ENCODE data around the gene NAB1. TPM values are rescaled to one million over a fixed set of nuclear protein-coding genes. Genes with fewer than 3 reads are reported as not detected.
A peak's percentile ranks its signal among the peaks of the same experiment; 100 is the strongest.

The NAB1 gene
- total and polyA plus RNA-seq, 4 donors: 35.8 to 88.1 (median 56.5) TPM

DNA sequence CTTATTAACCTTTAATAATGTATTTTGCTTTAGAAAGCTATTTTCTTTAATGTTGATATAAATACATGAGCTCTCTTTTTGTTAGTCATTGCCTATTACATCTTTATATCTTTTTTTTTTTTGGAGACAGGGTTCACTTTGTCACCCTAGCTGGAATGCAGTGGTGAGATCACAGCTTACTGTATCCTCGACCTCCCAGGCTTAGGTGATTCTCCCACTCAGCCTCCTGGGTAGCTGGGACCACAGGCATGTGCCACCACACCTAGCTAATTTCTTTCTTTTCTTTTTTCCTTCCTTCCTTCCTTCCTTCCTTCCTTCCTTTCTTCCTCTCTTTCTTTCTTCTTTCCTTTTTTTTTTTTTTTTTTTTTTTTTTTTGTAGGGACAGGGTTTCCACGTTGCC, 15.4 kb downstream of the NAB1 start:
- Histone ChIP-seq H3K27ac (ENCODE audit: low read depth, low read length) (no peak overlapping the region), H3K27me3 (ENCODE audit: control insufficient read depth, insufficient read depth, low read length) (no peaks in the 10 kb centered on the region), H3K36me3 (ENCODE audit: control insufficient read depth, insufficient read depth, low read length) (peaks cover 5% of the 10 kb centered on the region), H3K4me1 (ENCODE audit: control insufficient read depth, insufficient read depth, low read length) (no peaks in the 10 kb centered on the region), H3K4me3 (ENCODE audit: low read depth, low read length) (no peak overlapping the region), H3K9me3 (ENCODE audit: control insufficient read depth, insufficient read depth, low read length) (no peaks in the 10 kb centered on the region)
- DNase-seq (ENCODE audit: low read depth in 4 of 6, low spot score in 6 of 6): no peak
- WGBS (ENCODE audit: insufficient coverage): 83% methylated on average over 1 of the region's 2 CpGs

DNA sequence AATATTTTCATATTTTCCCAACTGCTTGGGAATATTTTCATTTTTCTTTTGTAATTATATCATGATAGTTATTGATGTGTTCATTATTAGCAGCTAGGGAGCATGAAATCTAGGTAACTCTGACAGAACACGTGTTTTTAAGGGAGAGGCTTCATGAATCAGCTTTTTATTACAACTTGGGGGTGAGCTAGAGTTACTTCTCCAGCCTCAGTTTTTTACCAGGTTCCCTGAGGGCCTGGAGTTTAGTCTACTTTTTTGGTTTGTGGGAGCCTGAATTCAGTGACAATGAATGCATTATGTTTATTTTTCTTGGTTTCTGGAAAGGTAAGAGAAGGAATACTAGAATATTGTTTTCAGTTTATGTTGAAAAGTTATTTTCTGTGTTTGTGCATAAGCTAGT, 18.0 kb downstream of the NAB1 start:
- no peaks in the 10 kb centered on the region for H3K27me3 ChIP-seq (ENCODE audit: control insufficient read depth, insufficient read depth, low read length)
- DNase-seq (ENCODE audit: low read depth in 4 of 6, low spot score in 6 of 6): no peak
- peaks cover 2% of the 10 kb centered on the region for H3K36me3 ChIP-seq (ENCODE audit: control insufficient read depth, insufficient read depth, low read length)
- no peak overlapping the region for H3K4me3 ChIP-seq (ENCODE audit: low read depth, low read length)
- 44% methylated on average over 1 of the region's 1 CpG for WGBS (ENCODE audit: insufficient coverage)
- no peaks in the 10 kb centered on the region for H3K9me3 ChIP-seq (ENCODE audit: control insufficient read depth, insufficient read depth, low read length)
- H3K27ac ChIP-seq (ENCODE audit: low read depth, low read length): no peak overlapping the region
- no peaks in the 10 kb centered on the region for H3K4me1 ChIP-seq (ENCODE audit: control insufficient read depth, insufficient read depth, low read length)

DNA sequence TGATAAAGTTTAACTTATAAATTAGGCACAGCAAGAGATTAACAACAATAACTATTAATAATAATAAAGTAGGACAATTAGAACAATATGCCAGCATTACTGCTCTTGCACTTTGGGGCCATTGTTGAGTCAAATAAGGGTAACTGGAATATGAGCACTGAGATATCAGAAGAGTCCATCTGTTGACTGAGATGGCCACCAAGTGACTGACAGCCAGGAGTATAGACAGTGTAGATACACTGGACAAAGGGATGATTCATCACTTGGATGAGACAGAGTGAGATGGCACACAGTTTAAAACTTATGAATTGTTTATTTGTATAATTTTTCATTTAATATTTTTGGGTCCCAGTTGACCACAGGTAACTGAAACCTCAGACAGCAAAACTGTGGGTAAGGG, 20.0 kb downstream of the NAB1 start:
- H3K4me1 ChIP-seq (ENCODE audit: control insufficient read depth, insufficient read depth, low read length): no peaks in the 10 kb centered on the region
- no peaks in the 10 kb centered on the region for H3K9me3 ChIP-seq (ENCODE audit: control insufficient read depth, insufficient read depth, low read length)
- H3K27ac ChIP-seq (ENCODE audit: low read depth, low read length): no peak overlapping the region
- no peak for DNase-seq (ENCODE audit: low read depth in 4 of 6, low spot score in 6 of 6)
- no peaks in the 10 kb centered on the region for H3K27me3 ChIP-seq (ENCODE audit: control insufficient read depth, insufficient read depth, low read length)
- peaks cover 2% of the 10 kb centered on the region for H3K36me3 ChIP-seq (ENCODE audit: control insufficient read depth, insufficient read depth, low read length)
- H3K4me3 ChIP-seq (ENCODE audit: low read depth, low read length): no peak overlapping the region

DNA sequence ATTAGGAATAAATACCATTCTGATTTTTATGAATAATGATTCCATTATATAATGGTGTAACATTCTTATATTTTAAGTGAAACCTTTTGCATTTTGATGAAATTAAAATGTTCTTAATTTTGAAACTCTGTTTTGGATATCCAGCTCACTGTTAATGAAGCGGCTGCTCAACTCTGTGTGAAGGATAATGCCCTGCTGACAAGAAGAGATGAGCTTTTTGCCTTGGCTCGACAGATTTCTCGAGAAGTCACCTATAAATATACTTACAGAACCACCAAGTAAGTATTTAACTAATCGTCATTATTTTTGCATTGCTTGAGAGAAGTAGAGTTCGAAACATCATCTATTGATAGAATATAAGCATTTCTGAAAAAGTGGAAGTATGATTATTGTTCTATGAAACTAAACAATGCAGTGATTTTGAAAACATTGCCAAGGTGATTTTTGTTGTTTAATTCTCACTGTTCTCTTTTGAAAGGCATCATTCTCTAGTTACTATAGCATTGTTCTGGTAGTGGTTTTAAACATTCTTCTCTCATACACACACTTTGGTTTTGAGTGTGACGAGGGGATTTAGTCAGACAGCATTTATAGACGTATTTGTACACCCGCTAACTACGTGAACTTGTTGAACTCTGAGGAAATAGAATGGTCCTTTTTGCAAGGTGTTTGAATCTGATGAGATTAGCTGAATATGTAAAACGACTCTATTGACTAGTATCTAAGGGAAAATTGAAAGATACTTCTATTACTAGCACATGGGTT, 21.5 kb downstream of the NAB1 start:
- H3K27ac ChIP-seq (ENCODE audit: low read depth, low read length): no peak overlapping the region

DNA sequence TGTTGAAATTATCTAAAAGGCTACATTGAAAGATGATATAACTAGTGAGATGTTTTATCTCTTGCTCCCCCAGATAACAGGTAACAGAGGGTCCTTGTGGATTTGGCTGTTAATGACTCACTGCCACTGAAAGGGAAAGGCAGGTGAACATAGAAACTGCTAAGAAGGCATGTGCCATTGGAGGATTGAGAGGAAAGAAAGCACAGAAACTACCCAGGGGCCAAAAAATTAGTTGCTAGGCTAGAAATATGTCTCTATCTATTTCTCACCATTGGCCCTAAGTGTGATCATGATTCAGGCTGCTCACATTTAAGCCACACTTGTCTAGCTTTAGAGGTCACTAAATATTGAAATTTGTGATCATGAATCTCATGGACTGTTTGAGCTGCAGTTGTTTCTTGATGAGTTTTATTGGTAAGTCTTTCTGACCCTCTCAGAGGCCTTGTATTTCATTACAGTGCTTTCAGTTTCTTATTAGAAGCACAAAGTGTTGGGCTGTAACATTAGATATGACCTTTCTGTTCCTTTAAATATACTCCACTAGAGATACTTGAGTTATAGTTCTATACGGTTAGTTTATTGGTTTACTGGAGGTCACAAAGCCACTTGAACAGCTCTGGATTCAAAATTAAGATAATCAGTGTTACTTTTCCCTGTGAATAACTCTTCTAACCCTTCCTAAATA, 26.2 kb downstream of the NAB1 start:
- Histone ChIP-seq H3K9me3 (ENCODE audit: control insufficient read depth, insufficient read depth, low read length) (no peaks in the 10 kb centered on the region), H3K4me3 (ENCODE audit: low read depth, low read length) (no peak overlapping the region), H3K36me3 (ENCODE audit: control insufficient read depth, insufficient read depth, low read length) (no peaks in the 10 kb centered on the region), H3K27me3 (ENCODE audit: control insufficient read depth, insufficient read depth, low read length) (no peaks in the 10 kb centered on the region), H3K4me1 (ENCODE audit: control insufficient read depth, insufficient read depth, low read length) (no peaks in the 10 kb centered on the region), H3K27ac (ENCODE audit: low read depth, low read length) (no peak overlapping the region)
- WGBS (ENCODE audit: insufficient coverage): no CpG with 5 or more reads among the region's 1 CpG
- no peak for DNase-seq (ENCODE audit: low read depth in 4 of 6, low spot score in 6 of 6)

More for the DNA sequence above, 21.5 kb downstream of the NAB1 start:
- Histone ChIP-seq H3K27me3 (ENCODE audit: control insufficient read depth, insufficient read depth, low read length) (no peaks in the 10 kb centered on the region), H3K4me3 (ENCODE audit: low read depth, low read length) (no peak overlapping the region), H3K36me3 (ENCODE audit: control insufficient read depth, insufficient read depth, low read length) (no peaks in the 10 kb centered on the region), H3K4me1 (ENCODE audit: control insufficient read depth, insufficient read depth, low read length) (no peaks in the 10 kb centered on the region), H3K9me3 (ENCODE audit: control insufficient read depth, insufficient read depth, low read length) (no peaks in the 10 kb centered on the region)
- WGBS (ENCODE audit: insufficient coverage): no CpG with 5 or more reads among the region's 10 CpGs
- no peak for DNase-seq (ENCODE audit: low read depth in 4 of 6, low spot score in 6 of 6)

DNA sequence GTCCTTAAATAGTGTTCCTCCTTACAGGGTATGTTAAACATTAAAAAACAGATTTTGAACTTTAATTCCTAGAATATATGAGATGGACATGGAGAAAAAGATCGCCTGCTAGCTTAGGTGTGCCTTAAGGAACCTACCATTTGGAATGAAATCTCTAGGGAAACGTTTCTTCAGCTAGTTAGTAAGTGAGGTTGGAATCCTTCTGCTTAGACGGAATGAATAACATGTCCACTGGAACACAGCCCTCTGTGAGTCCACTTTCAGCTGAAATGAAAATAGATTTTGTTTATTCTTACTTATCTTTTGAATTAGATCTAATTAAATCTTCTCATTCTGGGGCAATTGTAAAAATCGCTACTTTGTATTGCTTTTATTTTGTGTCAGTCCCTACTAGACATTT, 28.4 kb downstream of the NAB1 start:
- Histone ChIP-seq H3K27me3 (ENCODE audit: control insufficient read depth, insufficient read depth, low read length) (no peaks in the 10 kb centered on the region), H3K4me3 (ENCODE audit: low read depth, low read length) (no peak overlapping the region), H3K9me3 (ENCODE audit: control insufficient read depth, insufficient read depth, low read length) (no peaks in the 10 kb centered on the region), H3K4me1 (ENCODE audit: control insufficient read depth, insufficient read depth, low read length) (no peaks in the 10 kb centered on the region), H3K27ac (ENCODE audit: low read depth, low read length) (peak overlapping the region; percentile 12), H3K36me3 (ENCODE audit: control insufficient read depth, insufficient read depth, low read length) (no peaks in the 10 kb centered on the region)
- no peak for DNase-seq (ENCODE audit: low read depth in 4 of 6, low spot score in 6 of 6)
- no CpG with 5 or more reads among the region's 4 CpGs for WGBS (ENCODE audit: insufficient coverage)

DNA sequence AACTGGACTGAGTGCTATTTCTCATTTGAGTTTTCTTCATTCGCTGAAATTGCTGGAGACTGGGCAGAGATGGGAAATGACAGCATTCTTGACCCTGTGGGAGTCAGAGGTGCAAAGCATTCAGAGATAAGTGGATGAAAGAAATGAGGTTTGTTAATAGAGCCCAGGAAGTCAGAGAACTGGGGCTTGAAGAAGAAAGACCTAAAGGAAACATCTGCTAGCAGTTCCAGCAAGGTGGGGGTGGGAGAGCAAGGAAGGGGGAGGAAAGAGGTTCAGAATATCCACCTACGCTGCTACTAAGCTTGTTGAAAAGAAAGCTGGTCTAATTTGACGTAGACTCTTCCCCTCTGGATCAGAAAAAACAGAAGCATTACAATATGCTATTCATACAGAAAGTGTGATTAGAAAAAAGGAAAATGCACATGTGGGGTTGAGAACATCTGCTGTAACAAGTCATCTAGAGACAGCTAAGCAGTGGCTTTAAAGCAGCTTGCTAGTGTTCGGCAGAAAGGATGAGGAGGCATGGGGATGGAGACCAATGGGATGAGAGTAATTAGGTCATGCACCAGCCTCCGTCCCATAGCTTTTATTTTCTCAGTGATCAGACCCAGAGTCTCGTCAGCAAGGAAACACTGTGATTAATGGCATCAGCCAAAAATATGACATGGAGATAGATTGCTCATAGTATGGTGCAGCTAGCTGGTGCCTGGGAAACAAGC, 29.7 kb downstream of the NAB1 start:
- Histone ChIP-seq H3K27me3 (ENCODE audit: control insufficient read depth, insufficient read depth, low read length) (no peaks in the 10 kb centered on the region), H3K36me3 (ENCODE audit: control insufficient read depth, insufficient read depth, low read length) (no peaks in the 10 kb centered on the region), H3K27ac (ENCODE audit: low read depth, low read length) (peak overlapping the region; percentile 50), H3K4me1 (ENCODE audit: control insufficient read depth, insufficient read depth, low read length) (no peaks in the 10 kb centered on the region), H3K9me3 (ENCODE audit: control insufficient read depth, insufficient read depth, low read length) (no peaks in the 10 kb centered on the region), H3K4me3 (ENCODE audit: low read depth, low read length) (no peak overlapping the region)
- WGBS (ENCODE audit: insufficient coverage): 43% methylated on average over 3 of the region's 6 CpGs
- DNase-seq (ENCODE audit: low read depth in 4 of 6, low spot score in 6 of 6): peak in 1 of 6 donors; percentile 67

DNA sequence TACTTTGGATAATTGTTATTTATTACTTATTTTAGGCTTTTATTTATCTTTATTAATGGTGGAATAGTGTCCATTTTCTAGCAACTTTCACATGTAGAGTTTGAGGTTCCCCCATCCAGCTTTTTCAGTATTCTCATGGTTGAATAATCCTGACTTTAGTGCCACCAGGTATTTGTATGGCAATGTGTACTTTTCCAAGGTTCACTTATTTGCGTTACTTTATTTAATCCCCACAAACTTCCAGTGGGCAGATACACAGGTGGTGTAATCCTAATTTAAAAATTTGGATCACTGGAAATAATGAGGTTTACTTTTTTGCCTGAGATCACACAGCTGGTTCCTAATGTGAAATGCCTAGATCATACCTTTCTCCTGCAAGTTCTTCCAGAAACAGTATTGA, 30.5 kb downstream of the NAB1 start:
- no peak for DNase-seq (ENCODE audit: low read depth in 4 of 6, low spot score in 6 of 6)
- no peaks in the 10 kb centered on the region for H3K27me3 ChIP-seq (ENCODE audit: control insufficient read depth, insufficient read depth, low read length)
- no peaks in the 10 kb centered on the region for H3K36me3 ChIP-seq (ENCODE audit: control insufficient read depth, insufficient read depth, low read length)
- no peak overlapping the region for H3K27ac ChIP-seq (ENCODE audit: low read depth, low read length)
- WGBS (ENCODE audit: insufficient coverage): no CpG with 5 or more reads among the region's 1 CpG
- H3K4me1 ChIP-seq (ENCODE audit: control insufficient read depth, insufficient read depth, low read length): no peaks in the 10 kb centered on the region
- H3K4me3 ChIP-seq (ENCODE audit: low read depth, low read length): no peak overlapping the region
- no peaks in the 10 kb centered on the region for H3K9me3 ChIP-seq (ENCODE audit: control insufficient read depth, insufficient read depth, low read length)

DNA sequence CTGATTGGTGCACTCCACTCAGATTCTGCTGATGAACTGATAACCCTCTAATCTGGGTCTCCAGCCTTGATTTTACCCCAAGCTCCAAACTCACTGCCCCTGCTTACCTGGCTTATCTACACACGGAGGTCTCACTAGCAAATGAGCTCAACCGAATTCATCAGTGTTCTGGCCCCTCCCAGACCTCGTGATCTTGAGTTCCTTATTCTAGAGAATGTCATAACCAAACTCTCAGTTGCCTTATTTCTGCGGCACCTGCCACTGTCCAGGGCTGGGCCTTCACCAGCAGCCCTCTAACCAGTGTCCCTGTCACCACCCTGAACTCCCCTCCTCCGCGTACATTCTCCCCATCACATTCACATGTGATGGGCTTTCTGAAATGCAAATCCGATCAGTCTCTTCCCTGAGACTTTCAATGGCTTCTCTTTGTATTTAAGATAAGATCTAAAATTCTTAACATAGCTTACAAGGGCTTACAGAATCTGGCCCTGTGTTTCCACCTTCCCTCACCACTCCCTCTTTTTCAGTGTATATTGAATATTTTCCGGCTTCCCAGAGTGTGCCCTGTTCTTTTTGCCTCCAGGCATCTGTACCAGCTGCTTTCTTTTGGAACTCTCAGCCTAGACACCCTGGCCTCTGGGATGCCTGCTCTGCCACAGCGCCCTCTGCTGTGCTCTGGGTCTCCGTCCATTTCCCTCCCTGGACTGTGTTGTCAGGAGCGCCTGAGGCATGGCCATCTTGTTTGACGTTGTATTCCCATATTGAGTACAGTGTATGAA, 31.1 kb downstream of the NAB1 start:
- Histone ChIP-seq H3K36me3 (ENCODE audit: control insufficient read depth, insufficient read depth, low read length) (no peaks in the 10 kb centered on the region), H3K9me3 (ENCODE audit: control insufficient read depth, insufficient read depth, low read length) (no peaks in the 10 kb centered on the region), H3K4me1 (ENCODE audit: control insufficient read depth, insufficient read depth, low read length) (no peaks in the 10 kb centered on the region), H3K4me3 (ENCODE audit: low read depth, low read length) (no peak overlapping the region), H3K27me3 (ENCODE audit: control insufficient read depth, insufficient read depth, low read length) (no peaks in the 10 kb centered on the region), H3K27ac (ENCODE audit: low read depth, low read length) (no peak overlapping the region)
- 73% methylated on average over 9 of the region's 12 CpGs for WGBS (ENCODE audit: insufficient coverage)
- DNase-seq (ENCODE audit: low read depth in 4 of 6, low spot score in 6 of 6): peak in 2 of 6 donors; percentile 30 to 62

Measured in spinal cord (tissue), 10 donors.